ENCODE measurements around the gene XPO6.
"Not testable (repeated sequence)": the region's sequence is repeated elsewhere in the genome, so short reads cannot be mapped to it uniquely, and the experiment has no call there.

XPO6 gene

DNA sequence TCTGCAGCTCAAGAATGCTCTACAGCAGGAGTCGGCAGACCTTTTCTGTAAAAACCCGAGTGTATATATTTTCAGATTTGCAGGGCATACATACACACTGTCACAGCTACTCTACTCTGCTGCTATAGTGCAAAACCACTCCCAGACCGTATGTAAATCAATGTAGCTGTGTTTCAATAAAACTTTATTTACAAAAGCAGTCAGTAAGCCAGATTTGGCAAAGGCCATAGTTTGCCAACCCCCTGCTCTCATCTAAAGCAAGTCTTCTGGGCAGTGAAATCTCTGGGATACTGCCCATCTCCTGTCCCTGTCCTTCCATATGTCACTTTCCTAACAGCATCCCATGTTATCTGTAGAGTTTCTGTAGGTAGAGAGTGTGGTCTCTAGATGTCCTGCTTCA is 91.0 kb downstream of the XPO6 start:
- DNase-seq = no peak
- intact Hi-C loops (cut with DNase I) = no loop called here

DNA sequence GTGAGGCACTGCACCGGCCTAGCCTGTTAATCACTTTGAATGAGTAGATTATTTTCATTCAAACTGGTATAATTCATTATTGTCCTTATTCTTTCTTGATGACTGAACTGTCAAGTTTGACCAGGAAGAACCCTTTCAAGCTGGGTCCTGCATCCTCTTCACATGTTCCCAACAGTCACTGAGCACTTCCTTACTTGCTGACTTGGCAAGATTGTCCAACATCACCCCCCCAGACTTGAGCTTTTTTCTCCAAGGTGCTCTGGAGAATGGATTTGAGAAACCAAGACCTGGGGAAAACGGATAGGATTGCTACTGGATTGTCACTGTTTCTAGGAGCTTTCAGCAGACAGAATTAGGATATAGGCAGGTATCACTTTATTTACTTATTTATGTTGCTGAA is 93.1 kb downstream of the XPO6 start:
- intact Hi-C loops (cut with DNase I) = no loop called here
- no peak for DNase-seq

DNA sequence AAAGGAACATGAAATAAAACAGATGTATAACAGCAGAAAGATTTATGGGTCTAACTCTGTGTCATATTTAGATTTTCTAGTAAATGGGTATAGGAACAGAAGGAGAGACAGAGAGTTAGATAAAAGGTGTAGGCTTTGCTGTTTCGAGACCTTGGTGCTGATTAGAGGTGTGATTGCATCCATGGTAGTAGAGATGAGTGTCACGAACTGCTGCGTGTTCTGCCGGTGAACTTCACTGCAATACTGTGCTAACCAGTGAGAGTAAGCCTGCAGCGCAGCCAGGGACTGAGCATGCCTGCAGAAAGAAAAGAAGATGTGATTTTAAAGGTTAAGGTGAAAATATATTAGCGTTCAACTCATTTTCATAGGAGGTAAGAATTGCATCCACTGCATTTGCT is 94.6 kb downstream of the XPO6 start:
- DNase-seq = no peak
- intact Hi-C loops (cut with DNase I) = no loop called here

DNA sequence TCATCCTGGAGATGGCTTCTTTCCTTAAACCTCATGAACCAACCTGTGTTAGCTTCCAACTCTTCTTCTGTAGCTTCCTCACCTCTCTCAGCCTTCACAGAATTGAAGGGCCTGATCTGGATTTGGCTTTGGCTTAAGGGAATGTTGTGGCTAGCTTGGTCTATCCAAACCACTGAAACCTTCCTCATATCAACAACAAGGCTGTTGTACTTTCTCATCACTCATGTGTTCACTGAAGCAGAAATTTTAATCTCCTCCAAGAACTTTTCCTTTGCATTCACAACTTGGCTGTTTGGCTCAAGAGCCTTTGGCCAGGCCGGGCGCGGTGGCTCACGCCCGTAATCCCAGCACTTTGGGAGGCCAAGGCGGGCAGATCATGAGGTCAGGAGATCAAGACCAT is 95.9 kb downstream of the XPO6 start:
- intact Hi-C loops (cut with DNase I); DNase-seq: not testable (repeated sequence)

DNA sequence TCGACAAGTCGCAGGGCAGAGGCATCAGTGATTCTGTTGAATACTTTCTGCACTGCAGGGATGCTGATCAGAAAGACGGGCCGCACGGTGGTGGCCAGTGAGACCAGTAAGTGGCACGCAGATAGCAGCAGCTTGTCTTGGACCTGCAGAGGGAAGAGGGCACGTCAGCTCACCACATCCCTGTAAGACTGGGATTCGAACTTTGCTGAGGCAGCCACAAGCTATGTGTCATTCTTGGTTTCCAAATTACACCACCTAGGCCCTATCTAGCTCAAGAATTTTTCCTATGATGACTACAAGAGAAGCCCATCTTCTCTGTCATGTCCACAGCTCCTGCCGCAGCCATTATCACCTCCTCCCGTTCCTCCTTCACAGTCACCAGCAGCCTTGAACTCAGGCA is 98.9 kb downstream of the XPO6 start:
- intact Hi-C loops (cut with DNase I) = no loop called here
- DNase-seq = no peak

DNA sequence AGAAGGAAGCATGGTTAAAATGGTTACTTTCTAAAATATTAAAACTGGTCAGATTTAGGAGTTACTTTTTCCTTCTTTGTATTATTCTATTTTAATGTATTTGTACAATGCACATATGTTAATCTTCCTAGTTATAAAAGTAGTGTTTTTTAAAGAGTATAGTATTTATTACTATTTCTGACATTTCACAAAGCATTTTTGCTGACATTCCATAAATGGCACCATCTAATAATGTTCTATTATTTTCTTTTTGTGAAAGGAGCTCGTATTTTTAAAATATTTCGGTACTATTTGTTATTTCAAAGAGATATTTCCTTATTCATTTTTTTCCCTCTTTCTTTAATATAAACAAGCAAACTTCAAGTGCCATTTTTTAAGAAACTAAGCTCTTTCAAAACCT is 100.8 kb downstream of the XPO6 start:
- intact Hi-C loops (cut with DNase I) = no loop called here
- DNase-seq = no peak

DNA sequence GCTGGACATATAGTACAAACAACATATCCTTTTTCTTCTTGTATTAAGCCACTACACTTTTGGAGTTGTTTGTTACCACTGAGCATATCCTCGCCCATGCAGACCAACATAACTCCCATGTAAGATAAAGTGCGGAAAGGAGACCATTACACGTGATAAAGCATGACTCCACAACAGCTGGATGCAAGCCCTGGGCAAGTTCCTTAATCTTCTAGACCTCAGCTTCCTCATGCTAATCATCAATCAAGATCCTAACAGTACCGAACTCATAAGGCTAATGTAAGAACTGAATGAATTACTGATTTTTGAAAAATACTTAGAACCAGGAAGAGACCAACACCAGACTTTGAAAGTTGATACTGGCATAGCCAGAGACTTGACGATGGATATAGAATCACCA is 101.3 kb downstream of the XPO6 start:
- intact Hi-C loops (cut with DNase I) = no loop called here

DNA sequence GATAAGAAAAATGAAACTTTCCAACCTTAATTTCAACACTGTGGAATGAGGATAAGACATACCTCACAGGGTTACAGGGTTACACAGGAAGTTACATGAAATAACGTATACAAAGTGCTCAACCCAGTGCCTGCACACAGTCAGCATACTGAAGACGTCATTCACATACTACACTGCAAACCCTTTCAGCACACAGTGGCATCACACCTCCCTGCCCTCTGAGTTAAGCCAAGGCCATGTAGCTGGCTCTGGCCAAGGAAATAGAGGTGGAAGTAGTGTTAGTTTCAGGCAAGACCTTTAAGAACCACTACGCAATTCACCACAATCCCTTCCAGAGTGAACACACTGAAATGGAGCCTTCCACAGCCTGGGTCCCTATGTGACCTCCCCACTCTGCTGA is 101.7 kb downstream of the XPO6 start:
- intact Hi-C loops (cut with DNase I) = no loop called here
- DNase-seq = no peak

More for the DNA sequence above, 101.3 kb downstream of the XPO6 start:
- no peak for DNase-seq

DNA sequence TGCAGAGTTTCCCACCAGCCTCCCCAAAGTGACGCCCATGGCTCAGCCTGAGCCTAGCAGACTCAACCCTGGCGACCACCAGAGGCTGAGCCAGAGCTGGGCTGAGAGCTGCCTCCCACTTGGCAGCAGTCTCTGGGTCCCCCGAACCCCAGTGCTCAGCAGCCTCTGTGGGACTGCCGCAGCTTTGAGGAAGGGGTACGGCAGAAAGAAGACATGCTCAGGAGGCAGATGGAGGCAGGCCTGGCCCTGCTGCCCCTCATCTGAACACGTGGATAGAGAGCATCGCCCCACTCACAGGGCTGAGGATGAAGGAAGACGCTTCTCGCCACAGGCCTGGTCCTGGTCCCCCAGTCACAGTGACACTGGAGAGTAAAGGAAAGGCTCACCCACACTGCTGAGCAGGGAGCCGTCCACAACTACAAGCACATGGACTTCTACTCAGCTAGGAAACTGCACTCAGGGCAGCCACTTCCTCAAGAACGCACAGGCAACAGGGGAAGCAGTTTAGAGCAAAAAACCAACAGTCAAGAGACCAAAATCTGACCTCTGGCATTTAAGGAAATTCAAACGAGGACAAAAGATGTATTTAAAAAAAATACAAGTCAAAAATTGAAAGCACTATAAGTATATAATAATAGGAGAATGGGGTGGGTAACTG is 103.0 kb downstream of the XPO6 start:
- no peak for DNase-seq
- intact Hi-C loops (cut with DNase I) = no loop called here

DNA sequence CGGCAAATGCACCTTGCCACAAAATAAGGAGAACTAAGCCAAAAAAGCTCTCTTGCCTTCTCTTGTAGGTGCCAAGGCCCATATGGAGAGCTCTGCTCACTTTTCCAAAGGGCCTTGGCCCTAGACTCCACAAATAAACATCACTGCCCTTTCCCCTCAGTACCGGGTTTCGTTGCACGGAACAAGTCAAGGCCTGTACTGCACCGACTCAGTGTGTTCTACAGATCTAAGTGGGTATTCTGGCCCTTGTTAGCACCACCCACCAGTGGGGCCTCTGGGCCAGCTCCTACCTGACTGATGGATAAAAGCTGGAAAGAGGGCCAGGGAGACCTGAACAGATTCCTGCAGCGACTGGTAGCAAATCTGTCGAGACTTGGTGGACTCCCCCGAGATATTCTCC is 104.5 kb downstream of the XPO6 start:
- DNase-seq = peak in 1 of 10 donors; percentile 31

DNA sequence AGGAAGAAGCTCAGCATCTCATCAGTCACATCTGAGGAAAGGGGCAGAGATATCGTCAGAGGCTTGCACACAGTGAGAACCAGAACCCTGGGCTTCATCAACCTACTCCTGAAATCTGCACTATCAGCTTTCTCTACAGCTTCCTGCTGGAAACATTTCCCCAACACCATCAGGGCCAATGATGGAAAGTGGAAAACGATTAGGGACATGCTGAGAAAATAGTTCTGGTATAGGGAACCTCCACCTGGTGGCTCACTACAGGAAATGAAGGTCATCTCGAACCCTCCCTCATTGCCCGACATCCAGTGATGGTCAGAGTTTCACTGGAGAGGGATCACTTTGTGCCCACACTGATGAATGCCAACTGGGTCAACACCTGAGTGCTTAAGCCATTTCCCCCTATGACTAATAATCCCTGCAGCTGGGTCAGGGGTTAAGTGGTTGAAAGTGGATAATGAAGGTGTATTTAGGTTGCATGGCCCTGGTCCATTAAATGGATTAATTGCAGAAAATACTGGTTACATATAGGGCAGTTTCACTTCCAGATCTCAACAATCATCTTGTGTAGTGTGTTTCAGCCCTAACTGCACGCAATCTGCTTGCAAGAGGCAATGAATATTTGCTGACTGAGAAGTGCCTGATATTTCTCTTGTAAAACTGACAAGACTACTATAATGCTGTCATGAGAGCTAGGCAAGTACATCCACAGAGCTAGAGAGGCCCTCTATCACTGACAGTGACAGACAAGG is 105.1 kb downstream of the XPO6 start:
- DNase-seq = peak in 1 of 10 donors; percentile 8
- intact Hi-C loops (cut with DNase I) = no loop called here

More for the DNA sequence above, 104.5 kb downstream of the XPO6 start:
- intact Hi-C loops (cut with DNase I) = no loop called here

DNA sequence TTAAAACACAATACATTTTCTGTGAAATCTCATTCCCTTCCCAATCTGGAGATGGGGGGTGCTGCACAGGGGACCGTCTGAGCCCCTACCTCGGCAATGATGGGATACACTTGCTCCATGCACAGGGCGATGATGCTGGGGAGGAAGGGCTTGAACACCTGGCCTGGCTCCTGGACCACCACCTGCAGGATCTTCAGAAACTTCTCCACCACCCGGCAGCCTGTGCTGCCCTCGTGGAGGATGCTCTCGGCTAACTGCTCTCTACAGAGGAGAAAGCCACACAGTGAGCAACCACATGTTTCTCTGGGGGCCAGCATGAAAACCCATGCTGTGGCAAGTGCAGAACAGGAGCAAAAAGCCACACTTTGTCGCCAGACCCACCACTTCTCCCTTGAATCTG is 105.8 kb downstream of the XPO6 start:
- DNase-seq = peak in 1 of 10 donors; percentile 49
- intact Hi-C loops (cut with DNase I) = no loop called here

DNA sequence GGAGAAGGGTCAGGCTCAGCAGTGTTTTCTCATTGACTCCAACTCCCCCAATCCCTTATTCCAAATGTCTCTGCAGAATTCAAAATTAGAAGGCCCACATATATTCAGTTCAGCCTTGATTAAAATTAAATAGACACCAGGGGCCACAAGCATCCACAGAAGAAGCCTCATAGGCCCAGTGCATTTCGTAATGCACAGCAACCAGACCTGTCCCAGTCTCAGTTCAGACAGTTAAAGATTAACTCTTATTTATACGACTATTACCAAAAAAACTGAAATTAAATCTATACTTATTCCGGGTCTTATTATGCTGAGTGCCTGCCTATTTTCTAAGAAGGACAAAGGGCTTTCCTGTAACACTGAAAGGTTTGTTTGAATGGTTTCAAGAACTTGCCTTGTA is 106.5 kb downstream of the XPO6 start:
- intact Hi-C loops (cut with DNase I) = no loop called here
- no peak for DNase-seq

DNA sequence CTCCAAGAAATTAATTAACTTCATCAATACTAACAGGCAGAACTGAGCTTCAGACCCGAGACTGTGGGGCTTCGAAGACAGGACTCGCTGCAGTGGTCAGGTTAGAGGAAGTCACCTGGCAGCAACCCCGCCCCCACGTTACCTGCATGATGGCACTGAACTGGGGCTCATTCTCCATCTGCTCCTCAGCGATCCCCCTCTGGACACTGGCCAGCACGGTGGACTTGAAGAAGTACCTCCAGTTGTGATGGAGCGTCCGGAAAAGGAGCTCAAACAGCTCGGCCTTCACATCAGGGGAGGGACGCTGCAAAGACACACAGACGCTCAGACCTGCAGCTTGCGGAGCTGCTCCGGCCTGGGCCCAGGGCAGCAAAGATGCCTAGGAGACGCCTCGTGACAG is 107.4 kb downstream of the XPO6 start:
- intact Hi-C loops (cut with DNase I) = no loop called here
- DNase-seq = peak in 1 of 10 donors; percentile 69

DNA sequence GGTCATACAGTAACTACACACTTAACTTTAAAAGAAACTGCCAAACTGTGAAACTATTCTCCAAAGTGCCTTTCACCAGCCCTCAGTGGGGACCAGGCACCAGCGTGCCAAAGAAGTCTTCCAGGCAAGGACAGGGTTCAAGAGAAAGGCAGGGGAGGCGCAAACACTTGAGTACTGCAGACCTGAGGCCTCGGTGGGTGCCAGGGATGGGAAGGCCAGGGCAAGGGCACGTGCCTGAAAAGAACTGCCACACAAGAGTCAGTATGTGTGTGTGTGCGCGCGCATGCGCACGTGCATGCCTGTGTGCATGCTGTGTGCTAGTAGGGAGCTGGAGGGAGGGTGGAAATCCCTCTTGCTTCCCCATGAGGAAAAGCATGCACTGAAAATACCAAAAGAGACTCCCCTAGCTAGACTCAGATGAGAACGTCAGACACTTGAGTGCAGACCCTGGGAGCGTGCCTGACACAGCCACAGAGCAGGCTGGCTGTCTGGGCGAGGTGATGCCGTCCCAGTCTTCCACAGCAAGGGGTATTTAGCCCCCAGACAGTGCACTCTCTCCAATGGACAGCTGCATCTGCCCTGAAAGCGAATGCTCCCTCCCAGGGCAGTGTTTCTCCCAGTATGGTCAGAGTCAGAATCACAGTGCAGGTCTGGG is 108.1 kb downstream of the XPO6 start:
- intact Hi-C loops (cut with DNase I) = no loop called here
- DNase-seq = peak in 1 of 10 donors; percentile 55

DNA sequence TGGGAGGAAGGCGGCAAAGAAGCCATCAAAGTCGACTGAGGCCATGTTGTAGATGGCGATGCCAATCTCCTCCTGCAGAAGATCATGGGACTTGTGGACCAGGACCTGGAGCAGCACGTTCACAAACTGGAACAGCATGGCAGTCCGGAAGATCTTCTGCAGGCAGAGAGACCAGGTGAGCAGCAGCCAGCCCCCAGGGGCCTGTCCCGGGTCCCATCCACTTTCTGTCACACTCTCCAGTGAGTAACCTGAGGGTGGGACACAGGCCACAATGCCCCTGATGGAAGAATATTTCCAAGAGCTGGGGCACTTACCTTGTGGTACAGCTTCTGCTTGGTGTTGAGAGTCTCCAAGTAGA is 110.3 kb downstream of the XPO6 start:
- peak in 1 of 10 donors; percentile 70 for DNase-seq
- intact Hi-C loops (cut with DNase I) = no loop called here

DNA sequence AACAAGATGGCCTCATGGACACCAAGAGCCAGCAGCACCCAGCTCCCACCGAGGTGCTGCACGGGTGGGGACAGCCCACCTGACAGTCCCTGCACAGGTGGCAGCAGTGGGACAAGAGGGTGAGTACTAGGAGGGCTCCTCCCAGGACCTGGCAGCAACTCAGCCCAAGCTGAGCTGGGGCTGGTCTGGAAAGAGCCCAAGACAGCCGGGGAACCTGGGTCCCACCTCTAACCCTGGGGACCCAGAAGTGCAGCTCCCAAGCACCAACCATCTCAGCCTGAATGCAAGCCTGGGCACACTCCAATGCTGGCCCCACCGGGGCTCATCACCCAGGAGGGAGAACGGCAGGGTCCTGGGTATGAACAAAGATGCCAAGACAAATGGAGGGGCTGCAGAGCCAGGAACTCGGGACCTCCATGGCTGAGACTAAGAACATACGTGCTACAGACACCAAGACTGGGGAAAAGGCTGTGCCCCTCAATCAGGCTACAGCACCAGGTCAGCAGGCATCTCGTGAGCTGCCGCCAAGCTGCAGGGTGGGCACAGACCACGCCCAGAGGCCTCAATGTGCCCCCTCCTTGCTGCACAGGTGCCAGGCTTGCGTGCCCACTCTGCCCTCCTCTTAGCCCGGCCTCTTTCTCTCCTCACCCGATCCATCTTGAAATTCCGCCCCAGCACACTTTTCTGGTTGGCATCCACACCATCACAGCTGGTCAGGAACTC is 110.8 kb downstream of the XPO6 start:
- intact Hi-C loops (cut with DNase I) = no loop called here
- DNase-seq = peak in 1 of 10 donors; percentile 73

DNA sequence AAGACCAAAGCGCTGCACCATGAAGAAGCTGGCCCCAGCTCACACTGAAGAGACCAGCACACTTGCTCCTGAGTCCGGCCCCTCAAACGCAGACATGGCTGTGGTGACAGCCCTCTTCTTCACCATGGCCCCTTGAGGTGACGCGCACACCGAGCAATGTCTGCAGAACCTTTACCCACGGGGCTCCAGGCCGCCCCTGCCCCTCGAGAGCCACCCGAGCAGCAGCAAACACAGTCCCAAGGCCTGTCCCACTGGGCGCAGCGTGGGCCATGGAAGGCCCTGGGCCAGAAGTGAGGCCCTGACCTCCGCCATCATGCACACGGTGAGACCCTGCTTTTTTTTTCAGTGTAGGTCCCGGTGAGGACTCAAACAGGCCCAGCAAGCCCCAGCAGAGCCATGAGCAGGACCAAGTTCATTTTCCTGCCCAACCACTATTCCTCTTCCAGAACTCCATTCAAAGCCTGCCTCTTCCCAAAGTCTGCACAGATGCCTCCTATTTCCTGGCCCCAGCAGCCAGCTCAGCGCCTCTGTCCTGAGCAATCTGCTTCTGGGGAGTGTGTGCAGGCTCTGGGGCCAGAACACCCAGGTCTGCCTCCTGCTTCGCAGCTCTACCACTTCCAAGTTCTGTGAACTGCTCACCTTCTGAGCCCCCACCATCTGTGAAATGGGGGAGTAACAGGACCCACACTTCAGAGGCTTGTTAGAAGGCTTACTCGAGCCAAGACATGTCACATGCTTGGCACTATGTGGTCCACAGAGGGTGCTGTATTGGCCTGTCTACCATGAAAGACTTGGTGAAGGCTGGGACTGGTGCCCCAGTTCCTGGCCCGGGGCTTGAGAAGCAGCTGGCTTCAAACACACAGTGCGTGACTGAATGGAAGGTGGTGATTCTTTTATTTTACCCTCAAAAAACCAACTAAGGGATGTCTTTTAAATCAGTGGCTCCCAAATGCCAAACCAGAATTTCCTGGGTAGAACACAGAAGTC is 112.5 kb downstream of the XPO6 start:
- intact Hi-C loops (cut with DNase I) = no loop called here
- peak in 1 of 10 donors; percentile 88 for DNase-seq

DNA sequence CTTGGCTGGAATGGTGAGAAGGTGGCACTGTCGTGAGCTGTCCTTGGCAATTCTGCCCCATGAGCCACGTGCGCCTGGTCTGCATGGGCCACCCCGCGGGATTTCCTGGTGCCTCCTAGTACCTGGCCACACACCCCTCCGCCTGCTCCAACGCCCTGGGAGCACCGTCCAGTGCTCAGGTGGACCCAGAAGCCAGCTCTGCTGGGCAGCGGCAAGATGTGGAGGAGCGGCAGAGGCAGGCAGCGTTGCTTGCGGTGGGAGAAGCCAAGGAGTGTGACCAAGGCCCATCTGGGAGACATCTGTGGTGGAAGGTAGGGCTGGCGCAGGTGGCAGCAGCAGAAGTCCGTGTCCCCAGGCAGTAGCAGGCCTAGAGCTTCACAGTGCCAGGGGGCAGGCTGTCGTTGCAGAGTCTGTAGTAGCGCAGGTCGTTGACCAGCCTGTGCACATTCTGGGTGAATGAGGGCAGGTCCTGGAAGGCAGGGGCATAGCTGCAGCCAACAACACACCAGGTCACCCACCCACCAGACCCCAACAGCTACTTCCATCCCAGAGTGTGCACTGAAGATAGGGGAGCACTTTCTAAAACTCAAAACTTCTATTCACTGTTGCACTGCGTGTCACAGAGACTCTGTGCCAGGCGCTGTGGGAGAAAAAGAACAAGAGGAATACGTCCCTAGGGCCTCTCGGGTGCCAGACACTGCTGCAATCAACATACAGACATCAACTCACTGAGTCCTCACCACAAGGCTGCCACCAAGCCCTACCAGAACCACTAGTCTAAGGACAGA is 113.4 kb downstream of the XPO6 start:
- intact Hi-C loops (cut with DNase I) = no loop called here
- DNase-seq = peak in 1 of 10 donors; percentile 77
